Tibial nerve (tissue), 3 donors: ENCODE measurements around the gene HEATR3.

Experiments used
- EP300 ChIP-seq, 2 donors: sonication (generic); formaldehyde crosslinking; IDR thresholded peaks; one replicate each; pipeline ENCODE4 v1.6.1; 2017; ENCODE audit warnings: antibody characterized with exemption in 2 of 2, mild to moderate bottlenecking in 1 of 2
- POLR2A ChIP-seq, 2 donors: fragments of 450-650 bp; IDR thresholded peaks; one replicate each; pipeline ENCODE4 v1.6.1; 2017; ENCODE audit warnings: antibody characterized with exemption in 2 of 2, mild to moderate bottlenecking in 2 of 2, moderate library complexity in 2 of 2

DNA sequence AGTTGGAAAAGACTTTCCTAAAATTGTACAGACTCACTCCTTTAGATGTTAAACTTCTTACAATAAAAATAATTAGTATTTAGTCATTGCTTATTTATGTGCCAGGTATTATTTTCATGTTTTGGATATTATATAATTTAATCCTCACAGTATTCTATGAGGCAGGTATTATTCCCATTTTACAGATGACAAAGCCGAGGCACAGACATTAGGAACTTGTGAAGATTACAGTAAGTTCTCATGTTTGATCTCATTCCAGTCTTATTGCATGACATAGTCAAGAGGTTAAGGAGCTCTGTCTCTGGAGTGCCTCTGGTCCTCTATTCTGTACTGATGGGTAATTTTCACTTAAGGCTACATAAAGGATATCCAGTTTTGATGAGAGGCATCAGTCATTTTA is 3.3 kb downstream of the HEATR3 start:
- no peak for TF ChIP-seq EP300 (IDR thresholded peaks at IDR 0.05)
- TF ChIP-seq POLR2A (IDR thresholded peaks at IDR 0.05) = no peak
